H9 (cell line): ENCODE results near the gene TATDN2. TPM values are rescaled to one million over a fixed set of nuclear protein-coding genes. Genes with fewer than 3 reads are reported as not detected.

Experiments
- DNase-seq: peaks from one replicate; pipeline ENCODE4 v3.0.0-alpha.2; 2017
- H2AFZ ChIP-seq: one replicate; pipeline ENCODE4 v1.6.1; 2013; ENCODE audit warnings: mild to moderate bottlenecking, low read length, control low read depth, moderate library complexity
- H2AK5ac ChIP-seq: 2 replicates; pipeline ENCODE4 v1.6.1; 2013; ENCODE audit warnings: low read length, control low read depth, mixed read lengths; ENCODE audit not compliant: insufficient read length
- H2BK120ac ChIP-seq: one replicate; pipeline ENCODE4 v1.6.1; 2013; ENCODE audit warnings: low read depth, mild to moderate bottlenecking, low read length, control low read depth, inconsistent platforms; ENCODE audit not compliant: poor library complexity, severe bottlenecking
- H2BK12ac ChIP-seq: 2 replicates; pipeline ENCODE4 v1.6.1; 2013; ENCODE audit warnings: low read length, control low read depth, mixed read lengths, low read depth; ENCODE audit not compliant: insufficient read length
- H2BK15ac ChIP-seq: 2 replicates; pipeline ENCODE4 v1.6.1; 2013; ENCODE audit warnings: low read depth, low read length, control low read depth
- H2BK20ac ChIP-seq: one replicate; pipeline ENCODE4 v1.6.1; 2013; ENCODE audit warnings: low read depth, mild to moderate bottlenecking, low read length, control low read depth, inconsistent platforms; ENCODE audit not compliant: poor library complexity, severe bottlenecking
- H2BK5ac ChIP-seq: 2 replicates; pipeline ENCODE4 v1.6.1; 2013; ENCODE audit warnings: low read length, control low read depth, mixed read lengths; ENCODE audit not compliant: insufficient read length
- H3K14ac ChIP-seq: 2 replicates; pipeline ENCODE4 v1.6.1; 2013; ENCODE audit warnings: low read length, control low read depth; ENCODE audit not compliant: insufficient read depth
- H3K18ac ChIP-seq: 2 replicates; pipeline ENCODE4 v1.6.1; 2013; ENCODE audit warnings: low read depth, mild to moderate bottlenecking, mixed read lengths, low read length, control low read depth; ENCODE audit not compliant: insufficient read length
- H3K23ac ChIP-seq: 2 replicates; pipeline ENCODE4 v1.6.1; 2013; ENCODE audit warnings: low read length, control low read depth, mixed read lengths, low read depth; ENCODE audit not compliant: insufficient read length
- H3K23me2 ChIP-seq: 2 replicates; pipeline ENCODE4 v1.6.1; 2013; ENCODE audit warnings: low read depth, mild to moderate bottlenecking, mixed read lengths, low read length, control low read depth; ENCODE audit not compliant: insufficient read length, poor library complexity, severe bottlenecking
- H3K27ac ChIP-seq: 2 replicates; pipeline ENCODE4 v1.5.1; 2013; ENCODE audit warnings: low read length, control low read depth, mixed read lengths, low read depth; ENCODE audit not compliant: insufficient read length
- H3K27me3 ChIP-seq: 2 replicates; pipeline ENCODE4 v1.6.1; 2013; ENCODE audit warnings: low read length, control low read depth, inconsistent platforms; ENCODE audit not compliant: insufficient read depth
- H3K4ac ChIP-seq: 2 replicates; pipeline ENCODE4 v1.6.1; 2013; ENCODE audit warnings: low read depth, mild to moderate bottlenecking, control low read depth, inconsistent platforms, low read length, moderate library complexity
- H3K4me1 ChIP-seq: 2 replicates; pipeline ENCODE4 v1.6.1; 2013; ENCODE audit warnings: low read length, control low read depth, inconsistent platforms; ENCODE audit not compliant: insufficient read depth
- H3K4me2 ChIP-seq: 2 replicates; pipeline ENCODE4 v1.6.1; 2013; ENCODE audit warnings: low read length, control low read depth, mixed read lengths; ENCODE audit not compliant: insufficient read length, insufficient read depth
- H3K56ac ChIP-seq: 2 replicates; pipeline ENCODE4 v1.6.1; 2013; ENCODE audit warnings: low read depth, mild to moderate bottlenecking, mixed read lengths, low read length, control low read depth; ENCODE audit not compliant: insufficient read length
- H3K79me1 ChIP-seq: 2 replicates; pipeline ENCODE4 v1.6.1; 2013; ENCODE audit warnings: low read depth, mild to moderate bottlenecking, moderate library complexity, low read length, control low read depth, inconsistent platforms; ENCODE audit not compliant: insufficient read depth, poor library complexity, severe bottlenecking
- H3K79me2 ChIP-seq: 2 replicates; pipeline ENCODE4 v1.6.1; 2013; ENCODE audit warnings: low read length, control low read depth, inconsistent platforms; ENCODE audit not compliant: insufficient read depth
- H3K9ac ChIP-seq: 2 replicates; pipeline ENCODE4 v1.6.1; 2013; ENCODE audit warnings: low read length, control low read depth, mixed read lengths; ENCODE audit not compliant: insufficient read length; ENCODE audit errors: extremely low read depth
- H3K9me3 ChIP-seq: one replicate; pipeline ENCODE4 v1.6.1; 2013; ENCODE audit warnings: low read depth, low read length, inconsistent platforms; ENCODE audit not compliant: control insufficient read depth
- H3T11ph ChIP-seq: one replicate; pipeline ENCODE4 v1.6.1; 2013; ENCODE audit warnings: mild to moderate bottlenecking, low read length, control low read depth, inconsistent platforms
- H4K20me1 ChIP-seq: one replicate; pipeline ENCODE4 v1.6.1; 2013; ENCODE audit not compliant: control insufficient read depth, insufficient read length, insufficient read depth
- H4K5ac ChIP-seq: 2 replicates; pipeline ENCODE4 v1.6.1; 2013; ENCODE audit warnings: low read depth, mild to moderate bottlenecking, mixed read lengths, low read length, control low read depth; ENCODE audit not compliant: insufficient read length
- H4K8ac ChIP-seq: replicated peaks from 2 replicates; pipeline ENCODE4 v1.6.1; 2013; ENCODE audit warnings: low read length, control low read depth, mixed read lengths, low read depth; ENCODE audit not compliant: insufficient read length
- H4K91ac ChIP-seq: 2 replicates; pipeline ENCODE4 v1.6.1; 2013; ENCODE audit warnings: low read depth, mild to moderate bottlenecking, moderate library complexity, mixed read lengths, low read length, control low read depth; ENCODE audit not compliant: insufficient read length
- H3K27ac Mint-ChIP-seq, 3 experiments: 2 replicates in 2 of 3; 3 replicates in 1 of 3; pipeline ENCODE4 v1.8.0; 2020 to 2021; ENCODE audit warnings: mixed read lengths in 3 of 3, mild to moderate bottlenecking in 1 of 3, moderate library complexity in 1 of 3
- H3K27me3 Mint-ChIP-seq: 2 replicates; pipeline ENCODE4 v1.8.0; 2021; ENCODE audit warnings: low read depth, mild to moderate bottlenecking, moderate library complexity, mixed read lengths
- H3K36me3 Mint-ChIP-seq, 3 experiments: 2 replicates in 2 of 3; 3 replicates in 1 of 3; pipeline ENCODE4 v1.8.0; 2020 to 2021; ENCODE audit warnings: low read depth in 3 of 3, mixed read lengths in 3 of 3; ENCODE audit not compliant: insufficient read depth in 1 of 3
- H3K4me1 Mint-ChIP-seq, 2 experiments: 2 replicates each; pipeline ENCODE4 v1.8.0; 2020; ENCODE audit warnings: mixed read lengths in 2 of 2
- H3K4me3 Mint-ChIP-seq, 2 experiments: 2 replicates in 1 of 2; 3 replicates in 1 of 2; pipeline ENCODE4 v1.8.0; 2020 to 2021; ENCODE audit warnings: mild to moderate bottlenecking in 2 of 2, mixed read lengths in 2 of 2, moderate library complexity in 1 of 2
- H3K9me3 Mint-ChIP-seq, 2 experiments: 2 replicates in 1 of 2; 3 replicates in 1 of 2; pipeline ENCODE4 v1.8.0; 2020; ENCODE audit warnings: mild to moderate bottlenecking in 2 of 2, mixed read lengths in 2 of 2, moderate library complexity in 1 of 2
- WGBS: extraction: QIAGEN DNeasy Blood & Tissue Kit; methylation state at CpG from one replicate; pipeline ENCODE4 v1.1.7; 2013; ENCODE audit warnings: missing lambda C conversion rate, low lambda C conversion rate, mixed read lengths; ENCODE audit not compliant: insufficient read length; ENCODE audit errors: extremely low coverage; 5-methylcytosine and 5-hydroxymethylcytosine counted together
- total RNA-seq: library from RNA; stranded (reverse); gene quantifications from 2 replicates; pipeline ENCODE4 v1.2.1, GENCODE V29; 2021
- TF ChIP-seq, protein P1 (sequence below): fragments of 200-600 bp; sonication (generic); conservative IDR thresholded peaks from 3 replicates; pipeline ENCODE4 v1.8.0; 2021; ENCODE audit warnings: antibody characterized with exemption, mild to moderate bottlenecking

The TATDN2 gene
- total RNA-seq, 1 experiment from 2014 or later: 34.4 TPM

DNA sequence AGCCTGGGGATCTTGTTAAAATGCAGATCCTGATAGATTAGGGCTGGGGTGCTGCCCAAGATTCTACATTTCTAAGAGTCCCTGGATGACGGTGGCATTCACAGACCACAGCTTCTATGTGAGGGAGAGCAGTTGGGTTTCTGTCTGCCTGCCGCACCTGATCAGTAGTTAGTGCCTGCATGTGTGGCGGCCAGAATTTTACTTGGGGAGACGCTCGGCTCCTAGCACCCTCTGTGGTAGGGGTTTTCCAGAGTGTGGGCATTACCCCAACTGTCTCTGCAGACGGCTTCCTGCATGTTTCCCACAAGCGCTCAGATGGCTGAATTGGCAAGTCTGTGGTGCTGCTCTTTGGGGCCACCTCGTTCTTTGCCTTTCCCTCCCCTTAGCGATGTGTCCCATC is 36.2 kb downstream of the TATDN2 start:
- Histone ChIP-seq H4K8ac (no peak overlapping the region), H2BK12ac (no peak overlapping the region), H3K56ac (no peak overlapping the region), H4K91ac (no peak overlapping the region), H3K79me1 (no peaks in the 10 kb centered on the region), H2AK5ac (no peak overlapping the region), H3K23me2 (no peaks in the 10 kb centered on the region), H3K27me3 (no peaks in the 10 kb centered on the region), H3K4ac (no peak overlapping the region), H3K9ac (no peak overlapping the region), H2BK15ac (no peak overlapping the region), H3K9me3 (no peaks in the 10 kb centered on the region), H4K20me1 (no peaks in the 10 kb centered on the region), H3K18ac (no peak overlapping the region), H2BK120ac (no peak overlapping the region), H3K14ac (no peak overlapping the region; the same call in 1 of the 2 replicates), H3K27ac (no peak overlapping the region), H3T11ph (no peak overlapping the region), H2AFZ (no peak overlapping the region), H2BK20ac (no peak overlapping the region), H3K4me2 (no peak overlapping the region), H2BK5ac (no peak overlapping the region), H3K23ac (no peak overlapping the region), H3K4me1 (0 out of 2 replicates have a peak, but pooled peaks cover 1% of the 10 kb centered on the region), H3K79me2 (no peaks in the 10 kb centered on the region), H4K5ac (no peak overlapping the region)
- H3K27ac Mint-ChIP-seq: peak overlapping the region; percentile 76 to 87 (median 81); a peak in 3 of 7 replicates
- WGBS: no CpG with 5 or more reads among the region's 9 CpGs
- H3K9me3 Mint-ChIP-seq: no peaks in the 10 kb centered on the region
- DNase-seq: no peak
- H3K27me3 Mint-ChIP-seq: no peaks in the 10 kb centered on the region
- H3K36me3 Mint-ChIP-seq: peaks cover 7 to 48% (median 29%) of the 10 kb centered on the region in 3 experiments; a peak in 6 of 7 replicates
- no peak overlapping the region for H3K4me3 Mint-ChIP-seq
- TF ChIP-seq, protein P1, sequence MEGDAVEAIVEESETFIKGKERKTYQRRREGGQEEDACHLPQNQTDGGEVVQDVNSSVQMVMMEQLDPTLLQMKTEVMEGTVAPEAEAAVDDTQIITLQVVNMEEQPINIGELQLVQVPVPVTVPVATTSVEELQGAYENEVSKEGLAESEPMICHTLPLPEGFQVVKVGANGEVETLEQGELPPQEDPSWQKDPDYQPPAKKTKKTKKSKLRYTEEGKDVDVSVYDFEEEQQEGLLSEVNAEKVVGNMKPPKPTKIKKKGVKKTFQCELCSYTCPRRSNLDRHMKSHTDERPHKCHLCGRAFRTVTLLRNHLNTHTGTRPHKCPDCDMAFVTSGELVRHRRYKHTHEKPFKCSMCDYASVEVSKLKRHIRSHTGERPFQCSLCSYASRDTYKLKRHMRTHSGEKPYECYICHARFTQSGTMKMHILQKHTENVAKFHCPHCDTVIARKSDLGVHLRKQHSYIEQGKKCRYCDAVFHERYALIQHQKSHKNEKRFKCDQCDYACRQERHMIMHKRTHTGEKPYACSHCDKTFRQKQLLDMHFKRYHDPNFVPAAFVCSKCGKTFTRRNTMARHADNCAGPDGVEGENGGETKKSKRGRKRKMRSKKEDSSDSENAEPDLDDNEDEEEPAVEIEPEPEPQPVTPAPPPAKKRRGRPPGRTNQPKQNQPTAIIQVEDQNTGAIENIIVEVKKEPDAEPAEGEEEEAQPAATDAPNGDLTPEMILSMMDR: no peak
- peaks cover 15 to 19% of the 10 kb centered on the region in 2 experiments for H3K4me1 Mint-ChIP-seq
